ENCODE data around the gene OPTC.
"Not testable (repeated sequence)": the region's sequence is repeated elsewhere in the genome, so short reads cannot be mapped to it uniquely, and the experiment has no call there.

Gene OPTC

GRCh38 chr1:203465948-203466347, 28.0 kb upstream of the OPTC start:
- DNase-seq = no peak

DNA sequence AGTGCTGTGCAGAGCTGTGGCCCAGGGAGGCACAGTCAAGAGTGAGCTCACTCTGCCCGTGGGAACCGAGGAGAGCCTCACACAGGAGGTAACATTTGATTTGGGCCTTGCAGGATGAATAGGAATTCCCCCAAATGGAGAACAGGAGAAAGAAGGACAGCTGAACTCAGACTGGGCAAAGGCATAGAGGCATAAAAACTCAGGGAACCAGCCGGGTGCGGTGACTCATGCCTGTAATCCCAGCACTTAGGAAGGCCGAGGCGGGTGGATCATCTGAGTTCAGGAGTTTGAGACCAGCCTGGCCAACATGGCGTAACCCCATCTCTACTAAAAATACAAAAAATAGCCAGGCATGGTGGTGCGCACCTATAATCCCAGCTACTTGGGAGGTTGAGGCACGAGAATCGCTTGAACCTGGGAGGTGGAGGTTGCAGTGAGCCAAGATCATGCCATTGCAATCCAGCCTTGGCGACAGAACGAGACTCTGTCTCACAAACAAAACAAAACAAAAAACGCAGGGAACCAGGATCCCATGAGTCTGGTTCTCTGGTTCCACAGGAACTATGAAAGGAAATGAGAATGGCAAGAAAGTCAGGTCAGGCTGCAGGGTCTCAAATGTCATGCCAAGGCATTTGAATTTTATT, 26.9 kb upstream of the OPTC start:
- DNase-seq = not testable (repeated sequence)

DNA sequence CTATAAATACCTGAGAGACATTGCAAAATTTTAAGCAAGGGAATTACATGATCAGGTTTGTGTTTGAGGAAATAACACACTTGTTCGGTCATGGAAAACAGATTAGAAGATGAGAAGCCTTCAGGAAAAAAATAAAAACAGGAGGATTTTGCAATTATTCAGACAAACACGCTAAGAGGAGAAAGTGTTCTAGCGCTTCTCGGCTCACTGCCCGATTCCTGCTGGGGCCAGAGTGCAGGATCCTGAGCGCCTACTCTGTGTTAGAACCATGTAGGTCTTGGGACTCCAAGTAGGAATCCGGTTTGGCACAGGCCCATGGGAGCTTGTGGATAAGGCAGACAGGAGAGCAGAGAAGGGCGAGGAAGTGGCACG, 26.4 kb upstream of the OPTC start:
- DNase-seq = no peak

- no peak for DNase-seq
Observed at GRCh38 chr1:203468326-203468725, 25.6 kb upstream of the OPTC start.

DNA sequence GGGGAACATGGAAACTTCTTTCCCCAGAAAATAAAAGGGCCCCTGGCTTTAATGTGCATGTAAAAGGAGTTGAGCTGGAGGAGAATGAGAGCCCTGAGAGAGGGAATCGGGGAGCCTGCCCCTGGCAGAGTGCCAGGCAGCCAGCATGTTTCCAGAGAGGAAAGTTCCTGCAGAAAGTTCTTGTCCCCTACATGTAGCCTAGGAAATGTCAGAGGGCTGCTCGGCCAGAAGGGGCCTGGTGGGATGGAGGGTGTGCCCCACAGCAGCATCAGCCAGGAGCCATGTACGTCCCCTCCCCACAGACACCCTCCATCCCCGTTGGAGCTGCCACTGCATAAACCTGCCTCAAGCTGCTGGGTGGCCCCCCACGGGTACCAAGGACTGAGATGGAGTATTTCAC, 23.7 kb upstream of the OPTC start:
- DNase-seq = no peak

DNA sequence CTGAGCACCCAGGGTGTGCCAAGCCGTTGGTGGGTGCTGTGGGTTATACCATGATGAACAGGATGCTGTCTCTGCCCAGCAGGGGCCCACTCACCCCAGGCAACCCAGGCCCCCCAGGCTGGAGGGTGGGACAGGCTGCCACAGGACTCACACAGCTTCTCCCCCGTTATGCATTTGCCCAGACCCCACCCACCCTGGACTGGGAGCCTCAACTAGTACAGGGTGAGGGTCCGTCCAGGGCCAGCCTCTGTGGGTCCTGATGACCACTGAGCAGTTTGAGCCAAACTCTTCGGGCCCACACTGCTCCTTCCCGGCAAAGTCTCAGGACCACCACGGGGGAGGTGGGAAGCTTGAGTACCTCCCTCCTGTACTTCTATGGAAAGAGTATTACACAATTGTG, 22.1 kb upstream of the OPTC start:
- DNase-seq = no peak

DNA sequence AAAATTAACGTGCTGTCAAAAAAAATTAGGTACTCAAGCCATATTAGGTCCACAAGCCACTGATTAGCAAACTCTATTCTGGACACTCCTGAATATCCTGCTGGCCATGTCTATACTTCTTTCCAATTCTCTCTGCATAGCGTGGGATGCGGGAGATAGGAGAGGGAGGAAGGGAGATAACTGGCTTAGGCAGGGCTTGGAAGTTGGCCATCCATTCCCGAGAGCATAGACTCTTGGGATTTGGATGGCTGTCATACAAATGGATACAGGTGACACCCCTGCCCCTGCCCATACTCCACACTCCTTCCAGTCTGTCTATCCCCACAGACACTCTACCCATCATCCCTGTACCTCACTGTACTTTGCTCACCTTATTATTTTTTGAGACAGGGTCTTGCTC, 20.7 kb upstream of the OPTC start:
- no peak for DNase-seq

DNA sequence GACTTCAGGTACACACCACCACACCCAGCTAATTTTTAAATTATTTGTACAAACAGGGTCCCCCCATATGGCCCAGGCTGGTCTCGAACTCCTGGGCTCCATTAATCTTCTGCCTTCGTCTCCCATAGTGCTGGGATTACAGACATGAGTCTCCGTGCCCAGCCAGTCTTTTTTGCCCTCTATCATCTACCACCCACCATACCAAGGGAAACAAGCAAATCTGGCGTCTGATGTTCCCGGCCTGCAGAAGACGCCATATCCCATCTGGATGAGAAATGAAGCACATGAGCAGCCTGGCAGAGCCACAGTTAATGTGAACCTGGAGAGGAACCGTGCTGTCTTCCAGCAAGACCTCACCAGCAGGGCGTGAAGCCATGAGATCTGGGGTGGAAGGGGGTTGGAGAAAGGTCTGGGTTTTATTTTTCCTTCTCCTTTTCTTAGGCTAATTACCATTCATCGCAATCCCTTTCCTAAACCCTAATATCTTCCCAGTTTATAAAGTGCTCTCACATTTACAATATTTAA, 20.1 kb upstream of the OPTC start:
- no peak for DNase-seq

GRCh38 chr1:203475012-203475981, 18.7 kb upstream of the OPTC start, which contains the start of gene PRELP:
TSS of gene PRELP (plus strand) at chr1:203475806. CDS start at chr1:203483185, 7,379 bp downstream.
- no peak for DNase-seq

- no peak for DNase-seq
Observed at GRCh38 chr1:203476216-203476814, 17.6 kb upstream of the OPTC start.

DNA sequence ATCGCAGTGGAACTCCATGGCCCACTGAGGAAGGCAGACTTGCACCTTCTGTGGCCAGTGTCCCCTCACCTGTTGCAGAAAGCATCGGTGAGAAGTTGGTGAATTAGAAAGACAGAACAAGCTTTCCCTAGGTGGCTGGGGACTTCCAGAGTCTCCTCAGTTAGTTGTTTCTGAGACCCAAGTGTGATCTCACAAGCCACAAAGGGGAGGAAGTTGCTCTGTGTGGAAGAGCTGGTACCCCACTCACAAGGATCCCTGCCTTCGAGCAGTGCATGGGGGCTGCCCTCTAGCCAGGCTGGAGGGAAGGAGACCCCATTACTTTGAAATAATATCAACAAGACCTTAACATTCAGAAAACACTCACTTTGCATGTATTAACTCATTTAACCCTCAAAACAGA, 16.2 kb upstream of the OPTC start:
- no peak for DNase-seq

DNA sequence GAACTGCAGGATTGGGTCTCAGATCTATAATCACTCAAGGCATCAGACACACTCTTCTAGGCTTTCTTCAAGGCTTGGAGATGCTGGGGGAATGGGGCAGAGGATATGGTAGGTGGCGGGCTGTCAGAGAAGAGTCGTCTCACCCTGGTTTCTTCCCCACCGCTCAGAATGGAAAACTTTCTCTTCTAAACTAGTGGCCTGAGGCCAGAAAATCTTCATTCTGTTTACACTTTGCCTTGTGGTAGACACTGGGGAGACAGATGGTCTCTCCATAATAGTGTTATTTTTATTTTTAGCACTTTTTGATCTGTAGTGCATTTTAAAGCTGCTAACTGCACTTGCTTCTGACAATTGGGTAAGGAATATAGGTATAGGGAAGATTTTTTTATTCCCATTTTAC, 15.7 kb upstream of the OPTC start:
- DNase-seq = no peak

DNA sequence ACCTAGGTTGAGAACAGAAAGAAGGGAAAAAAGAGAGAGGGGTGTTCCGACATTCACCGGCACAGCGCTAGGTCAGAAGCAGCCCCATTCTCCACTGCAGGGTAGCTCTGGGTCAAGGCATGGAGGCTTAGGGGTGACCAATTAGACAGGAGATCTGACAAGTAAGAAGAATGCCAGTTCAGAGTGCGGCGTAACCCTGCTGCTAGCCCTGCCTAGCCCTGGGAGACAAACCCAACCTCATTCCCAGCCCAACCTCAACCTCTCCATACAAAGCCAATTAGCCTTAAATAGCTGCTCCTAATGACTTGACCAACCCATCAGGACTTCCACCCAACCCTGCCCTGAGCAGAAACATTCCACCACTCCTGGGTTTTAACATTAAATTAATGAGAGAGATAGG, 15.0 kb upstream of the OPTC start:
- no peak for DNase-seq

GRCh38 chr1:203479646-203480045, 14.3 kb upstream of the OPTC start:
- no peak for DNase-seq

DNA sequence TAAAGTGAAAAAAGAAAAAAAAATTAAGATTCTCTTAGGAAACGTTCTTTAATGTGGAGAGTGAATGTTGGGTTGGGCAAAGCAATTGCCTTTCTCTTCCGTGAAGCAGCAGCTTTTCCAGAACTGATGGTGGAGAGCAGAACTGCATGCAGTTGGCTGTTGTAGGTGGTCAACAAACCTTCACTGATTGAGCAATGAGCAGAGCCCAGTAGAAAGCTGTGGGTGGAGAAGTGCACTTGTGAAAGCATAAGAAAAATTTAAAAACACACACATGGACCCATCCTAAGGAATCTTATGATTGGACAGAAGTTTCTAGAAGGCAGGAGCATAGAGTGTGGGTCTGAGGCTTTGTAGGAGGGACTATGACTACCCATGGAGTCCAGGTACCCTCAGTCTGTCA, 13.9 kb upstream of the OPTC start:
- DNase-seq = no peak

DNA sequence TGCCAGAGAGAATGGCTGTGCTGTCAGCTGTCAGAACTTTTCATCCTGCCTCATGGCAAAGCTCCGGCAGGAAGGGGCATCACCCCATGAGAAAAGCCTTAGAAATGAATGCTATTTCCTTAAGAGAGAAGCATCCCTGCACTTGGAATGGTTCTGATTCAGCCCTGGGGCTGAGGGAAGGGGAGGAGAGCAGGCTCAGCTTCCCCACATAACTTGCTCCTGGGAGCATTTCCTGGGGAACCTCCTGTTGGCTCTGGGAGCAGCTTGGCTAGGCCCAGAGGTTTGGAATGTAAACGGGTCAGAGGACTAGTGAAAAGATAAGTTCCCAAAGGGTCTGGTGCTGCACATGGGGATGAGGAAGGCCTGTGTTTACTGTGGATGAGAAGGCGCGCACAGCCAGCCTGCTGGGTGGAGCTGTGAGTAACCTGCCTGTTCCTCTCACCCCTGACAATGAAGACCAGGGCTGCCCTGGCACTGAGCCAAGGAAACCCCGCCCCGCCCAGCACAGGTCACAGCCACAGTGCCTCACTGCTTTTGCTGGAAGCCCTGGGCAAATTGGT, 13.3 kb upstream of the OPTC start:
- peak; percentile 17 for DNase-seq

- no peak for DNase-seq
Observed at GRCh38 chr1:203481196-203481595, 12.8 kb upstream of the OPTC start.

DNA sequence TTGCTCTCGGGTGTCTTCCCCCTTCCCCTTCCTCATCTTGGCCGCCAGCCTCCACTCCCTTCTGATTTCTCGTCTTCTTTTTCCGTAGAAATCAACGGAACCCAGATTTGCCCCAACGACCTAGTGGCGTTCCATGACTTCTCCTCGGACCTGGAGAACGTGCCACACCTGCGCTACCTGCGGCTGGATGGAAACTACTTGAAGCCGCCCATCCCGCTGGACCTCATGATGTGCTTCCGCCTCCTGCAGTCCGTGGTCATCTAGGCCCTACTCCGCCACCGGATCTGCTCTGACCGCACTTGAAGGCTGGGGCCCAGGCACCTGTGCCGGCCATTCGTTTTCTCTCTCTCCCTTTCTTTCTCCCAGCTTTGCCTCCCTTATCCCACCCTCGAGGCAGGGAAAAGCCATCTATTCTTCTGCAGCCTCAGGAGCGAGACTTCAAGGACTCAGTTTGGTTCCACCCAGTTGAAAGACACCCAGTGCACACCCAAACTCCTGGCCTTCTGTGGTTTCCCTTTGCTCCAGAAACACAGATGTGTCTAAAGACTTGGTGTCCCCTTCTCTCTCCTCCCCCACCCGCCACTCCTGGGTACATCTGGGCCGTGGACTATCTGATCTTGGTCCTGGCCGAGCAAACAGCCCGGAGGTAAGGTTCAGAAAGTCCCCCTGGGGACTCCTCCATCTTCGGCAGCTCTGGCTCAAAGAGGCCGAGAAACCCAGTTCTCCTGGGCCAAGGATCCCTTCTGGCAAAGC, 7.2 kb upstream of the OPTC start:
- no peak for DNase-seq

DNA sequence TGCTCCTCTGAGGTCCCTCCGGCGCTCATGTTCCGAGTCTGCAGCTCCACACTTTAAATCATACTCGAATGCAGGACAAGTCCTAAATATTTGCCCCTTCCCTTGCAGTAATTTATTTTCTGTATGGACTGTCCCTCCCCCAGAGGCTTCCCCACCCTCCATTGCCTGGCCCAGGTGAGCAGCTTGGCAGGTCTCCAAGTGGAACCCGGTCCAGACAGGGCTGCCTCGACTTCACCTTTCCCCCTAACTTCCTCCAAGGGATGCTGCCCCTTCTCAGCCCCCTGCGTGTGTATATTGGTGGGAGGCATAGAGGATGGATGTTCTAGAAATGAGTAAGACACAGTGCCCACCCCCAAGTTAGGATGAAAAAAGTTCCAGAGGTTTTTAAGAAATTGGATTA, 5.4 kb upstream of the OPTC start:
- no peak for DNase-seq

GRCh38 chr1:203490607-203491006, 3.3 kb upstream of the OPTC start:
- DNase-seq = no peak

GRCh38 chr1:203491664-203492063, 2.3 kb upstream of the OPTC start:
- DNase-seq = no peak

DNA sequence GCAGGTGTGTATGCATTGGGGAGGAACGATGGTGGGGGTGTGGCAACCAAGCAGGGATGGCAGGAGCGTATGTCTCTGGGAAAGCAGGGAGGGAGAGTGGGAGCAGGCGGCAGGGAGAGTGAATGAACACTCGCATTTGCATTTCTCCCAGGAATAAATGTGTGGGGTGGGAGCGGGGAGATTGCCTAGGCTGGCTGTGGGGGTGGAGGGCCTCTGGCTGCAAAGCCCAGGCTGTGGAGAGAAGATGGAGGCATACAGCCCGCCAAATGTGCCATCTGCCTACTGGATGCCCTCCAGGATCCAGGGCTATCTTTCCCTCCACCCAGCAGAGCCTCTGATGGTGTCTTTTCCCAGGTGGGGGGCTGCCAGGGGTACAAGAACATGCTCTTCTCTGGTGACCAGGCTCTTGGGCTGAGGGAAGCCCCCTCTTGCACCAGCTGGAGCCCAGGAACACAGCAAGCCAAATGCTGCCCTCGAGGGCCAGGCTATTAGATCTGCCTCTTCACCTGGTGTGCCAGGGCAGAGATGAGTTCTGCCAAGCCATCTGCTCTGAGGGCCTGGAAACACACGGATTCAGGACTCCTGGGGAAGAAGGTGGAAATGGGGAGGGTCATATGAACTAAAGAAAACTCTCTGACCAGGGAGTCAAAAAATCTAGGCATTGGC, 1.7 kb upstream of the OPTC start:
- no peak for DNase-seq
